GM18505 (cell line): ENCODE results near the gene SYT12.
"Not testable (repeated sequence)": the region's sequence is repeated elsewhere in the genome, so short reads cannot be mapped to it uniquely, and the experiment has no call there.

Experiments
- ATAC-seq: cut with Tn5 transposase; IDR thresholded peaks from one replicate; pipeline ENCODE4 v1.9.1; 2021; ENCODE audit not compliant: unreplicated experiment
- POLR2A ChIP-seq: IDR thresholded peaks from 4 replicates; pipeline ENCODE4 v1.6.1; 2011; ENCODE audit warnings: borderline replicate concordance; ENCODE audit not compliant: insufficient read depth, insufficient read length; ENCODE audit errors: extremely low read depth

Gene SYT12

DNA sequence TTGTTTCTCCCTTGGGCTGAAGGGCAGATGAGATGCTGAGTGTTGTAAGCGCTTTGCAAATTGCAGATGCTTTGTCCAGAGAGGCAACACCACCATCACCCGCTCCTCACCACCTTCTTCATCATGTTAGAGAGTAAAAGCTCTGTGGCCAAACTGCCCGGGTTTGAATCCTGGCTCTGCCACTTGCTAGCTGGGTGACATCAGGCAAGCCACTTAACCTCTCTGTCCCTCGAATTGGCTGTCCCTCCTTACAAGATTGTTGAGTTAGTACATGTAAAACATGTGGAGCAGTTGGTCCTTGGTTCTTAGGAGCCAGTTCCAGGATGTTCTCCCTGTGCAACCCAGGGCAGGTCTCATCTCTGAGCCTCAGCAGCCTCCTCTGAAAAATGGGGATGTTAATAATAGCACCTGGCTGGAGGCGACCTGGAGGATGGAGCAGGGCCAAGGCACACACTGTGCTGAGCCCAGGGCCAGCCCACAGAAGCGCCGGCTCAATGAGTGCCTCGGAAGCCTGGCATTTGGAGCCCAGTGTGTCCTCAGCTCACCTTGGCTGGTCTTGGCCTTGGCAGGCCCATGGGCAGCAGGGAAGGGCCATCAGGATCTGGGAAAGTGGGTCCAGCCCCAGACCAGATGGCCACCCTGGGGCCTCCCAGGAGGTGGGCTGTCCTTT lies 37.3 kb upstream of the SYT12 start:
- ATAC-seq, result no peak
- no peak for TF ChIP-seq POLR2A

DNA sequence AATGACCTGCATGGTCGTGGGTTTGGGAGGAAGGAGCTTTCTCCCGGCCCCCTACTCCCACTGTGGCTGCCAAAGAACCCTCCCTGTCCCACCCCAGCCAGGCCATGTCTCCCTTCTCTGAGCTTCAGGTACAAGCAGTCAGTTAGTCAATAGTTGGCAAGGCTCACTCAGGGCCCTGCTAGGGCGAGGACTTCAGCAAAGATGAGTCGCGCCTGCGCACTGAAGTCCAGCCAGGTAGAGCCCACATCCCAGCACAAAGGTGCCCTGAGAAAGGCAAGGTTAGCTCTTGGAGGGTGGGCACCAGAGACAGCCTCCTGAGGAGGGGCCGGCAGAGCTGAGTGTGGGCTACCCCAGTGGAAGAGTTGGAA lies 36.8 kb upstream of the SYT12 start:
- ATAC-seq, result no peak
- TF ChIP-seq POLR2A, result no peak

DNA sequence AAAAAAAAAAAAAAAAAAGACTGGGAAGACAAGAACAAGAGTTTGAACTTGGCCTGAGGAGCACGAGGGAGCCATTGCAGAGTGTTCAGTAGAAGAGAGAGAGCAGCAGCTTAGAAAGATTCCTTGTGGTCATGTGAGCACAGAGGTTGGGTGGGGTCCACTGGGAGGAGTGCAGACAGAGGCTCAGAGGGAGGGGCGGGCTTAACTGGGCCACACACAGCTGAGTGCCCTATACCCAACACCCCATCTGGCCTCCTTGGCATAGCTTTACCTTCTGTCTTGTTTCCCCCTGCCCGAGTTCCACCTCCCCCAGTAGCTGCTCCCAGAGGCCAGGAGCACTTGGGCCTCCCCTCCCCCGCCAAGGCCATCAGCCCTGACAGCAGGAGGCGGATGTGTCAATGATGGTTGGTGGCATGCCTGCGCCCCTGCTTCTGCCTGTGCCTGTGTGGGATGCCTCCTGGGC lies 35.7 kb upstream of the SYT12 start:
- TF ChIP-seq POLR2A, result no peak
- ATAC-seq, result no peak

DNA sequence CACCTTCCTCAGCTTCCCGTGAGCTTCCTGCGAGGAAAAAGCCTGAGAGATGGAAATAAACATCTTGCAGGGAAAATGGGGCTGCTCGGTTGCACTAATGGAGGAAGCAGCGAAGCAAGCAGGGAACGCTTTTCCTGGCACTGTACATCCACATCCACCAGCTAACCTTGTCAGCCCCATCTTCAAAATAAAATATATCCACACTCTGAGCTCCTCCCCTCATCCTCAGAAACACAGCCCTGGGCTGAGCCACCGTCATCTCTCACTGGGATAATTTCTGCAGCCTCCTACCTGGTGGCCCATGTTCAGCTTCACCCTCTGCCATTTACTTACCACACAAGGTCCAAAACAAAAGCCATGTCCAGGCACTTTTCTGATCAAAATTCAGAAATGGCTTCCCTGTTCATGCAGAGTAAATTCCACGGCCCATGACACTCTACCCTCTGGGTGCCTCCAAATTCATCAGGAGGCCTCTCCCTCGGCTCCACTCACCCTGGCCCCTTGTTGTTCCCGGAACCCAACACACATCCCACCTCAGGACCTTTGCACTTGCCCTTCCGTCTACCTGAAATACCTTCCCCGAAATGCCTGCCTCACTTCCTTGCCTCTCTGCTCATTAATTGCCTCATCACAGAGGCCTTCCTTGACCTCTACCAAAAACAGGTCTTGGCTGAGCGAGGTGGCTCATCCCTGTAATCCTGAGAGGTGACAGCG lies 34.9 kb upstream of the SYT12 start:
- TF ChIP-seq POLR2A, result no peak
- no peak for ATAC-seq

DNA sequence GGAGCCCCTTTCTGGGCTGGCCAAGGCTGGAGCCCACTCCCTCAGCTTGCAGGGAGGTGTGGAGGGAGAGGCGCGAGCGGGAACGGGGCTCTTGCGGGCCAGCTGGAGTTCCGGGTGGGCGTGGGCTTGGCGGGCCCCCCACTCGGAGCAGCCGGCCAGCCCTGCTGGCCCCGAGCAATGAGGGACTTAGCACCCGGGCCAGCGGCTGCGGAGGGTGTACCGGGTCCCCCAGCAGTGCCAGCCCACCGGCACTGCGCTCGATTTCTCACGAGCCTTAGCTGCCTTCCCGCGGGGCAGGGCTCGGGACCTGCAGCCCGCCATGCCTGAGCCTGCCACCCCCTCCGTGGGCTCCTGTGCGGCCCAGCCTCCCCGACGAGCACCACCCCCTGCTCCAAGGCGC lies 34.2 kb upstream of the SYT12 start:
- ATAC-seq, result not testable (repeated sequence)

DNA sequence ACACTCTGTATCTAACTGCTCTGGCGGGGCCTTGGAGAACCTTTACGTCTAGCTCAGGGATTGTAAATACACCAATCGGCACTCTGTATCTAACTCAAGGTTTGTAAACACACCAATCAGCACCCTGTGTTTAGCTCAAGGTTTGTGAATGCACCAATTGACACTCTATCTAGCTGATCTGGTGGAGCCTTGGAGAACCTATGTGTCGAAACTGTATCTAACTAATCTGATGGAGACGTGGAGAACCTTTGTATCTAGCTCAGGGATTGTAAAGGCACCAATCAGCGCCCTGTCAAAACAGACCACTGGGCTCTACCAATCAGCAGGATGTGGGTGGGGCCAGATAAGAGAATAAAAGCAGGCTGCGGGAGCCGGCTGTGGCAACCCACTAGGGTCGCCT lies 33.6 kb upstream of the SYT12 start:
- ATAC-seq, result not testable (repeated sequence)

DNA sequence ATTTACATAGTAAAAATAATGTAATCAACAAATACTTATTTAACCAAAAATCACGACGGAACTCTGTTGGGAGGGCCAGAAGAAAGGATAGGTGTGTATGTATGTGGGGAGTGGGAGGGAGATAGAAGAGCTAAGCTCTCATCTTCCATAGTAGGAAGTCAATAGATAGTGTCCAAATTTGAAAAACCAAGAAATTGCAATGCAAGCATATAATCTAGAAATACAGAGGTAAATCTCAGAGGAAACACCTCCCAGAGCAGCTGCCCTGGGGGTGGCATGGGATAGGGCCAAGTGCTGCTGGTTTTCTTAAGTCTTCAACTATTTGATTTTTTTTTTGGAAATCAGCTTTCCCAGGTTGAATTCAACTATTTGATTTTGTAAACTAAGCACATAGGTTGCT lies 30.9 kb upstream of the SYT12 start:
- no peak for ATAC-seq
- no peak for TF ChIP-seq POLR2A

DNA sequence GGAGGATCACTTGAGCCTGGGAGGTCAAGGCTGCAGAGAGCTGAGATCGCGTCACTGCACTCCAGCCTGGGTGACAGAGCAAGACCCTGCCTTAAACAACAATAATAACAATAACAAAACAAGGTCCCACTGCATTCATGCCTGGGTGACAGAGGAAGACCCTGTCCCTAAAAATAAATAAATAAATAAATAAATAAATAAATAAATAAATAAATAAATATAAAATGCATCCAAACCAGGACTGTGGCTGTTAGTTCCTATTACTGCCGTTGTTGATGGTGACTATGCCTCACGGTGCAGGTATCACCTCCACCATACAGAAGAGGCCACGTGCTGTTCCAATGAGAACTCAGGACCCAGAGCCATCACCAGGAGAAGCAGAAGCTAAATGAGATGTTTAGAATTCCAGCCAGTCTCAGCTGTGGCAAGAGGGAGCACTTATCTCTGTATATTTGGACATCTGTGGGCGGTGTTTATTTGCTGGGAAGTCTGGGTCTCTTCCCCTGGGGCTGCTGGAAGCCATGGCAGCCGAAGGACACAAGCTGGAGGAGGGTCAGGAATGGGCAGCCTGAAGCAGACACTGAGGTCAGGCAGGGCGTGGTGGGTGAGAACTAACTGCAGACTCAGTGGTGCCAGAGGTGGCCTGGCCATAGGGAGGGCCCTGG lies 26.2 kb upstream of the SYT12 start:
- ATAC-seq, result no peak
- no peak for TF ChIP-seq POLR2A

DNA sequence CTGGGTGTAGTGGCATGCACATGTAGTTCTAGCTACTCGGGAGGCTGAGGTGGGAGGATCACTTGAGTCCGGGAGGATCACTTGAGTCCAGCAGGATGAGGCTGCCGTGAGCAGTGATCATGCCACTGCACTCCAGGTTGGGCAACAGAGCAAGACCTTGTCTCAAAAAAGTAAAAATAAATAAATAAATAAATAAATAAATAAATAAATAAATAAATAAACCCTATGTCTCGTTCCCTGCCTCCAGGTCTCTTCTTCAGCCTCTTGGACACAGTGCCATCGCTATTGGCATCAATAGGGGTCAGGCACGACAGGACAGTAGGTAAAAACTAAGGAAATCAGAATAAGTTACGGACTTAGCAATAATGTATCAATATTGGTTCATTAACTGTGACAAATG lies 23.4 kb upstream of the SYT12 start:
- TF ChIP-seq POLR2A, result no peak
- no peak for ATAC-seq

DNA sequence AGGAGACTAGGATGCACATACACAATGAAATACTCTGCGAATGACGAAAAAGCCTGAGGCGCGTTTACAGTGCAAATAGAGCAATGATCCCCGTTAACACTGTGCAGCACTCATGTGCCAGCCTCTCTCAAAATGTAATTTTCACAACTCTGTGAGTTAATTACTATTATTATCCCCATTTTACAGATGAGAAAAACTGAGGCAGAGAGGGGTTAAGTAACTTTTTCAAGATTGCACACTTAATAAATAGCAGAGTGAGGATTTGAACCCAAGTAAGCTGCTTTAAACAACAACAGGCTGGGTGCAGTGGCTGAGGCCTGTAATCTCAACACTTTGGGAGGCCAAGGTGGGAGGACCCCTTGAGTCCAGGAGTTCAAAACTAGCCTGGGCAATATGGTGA lies 21.6 kb upstream of the SYT12 start:
- no peak for TF ChIP-seq POLR2A
- no peak for ATAC-seq

DNA sequence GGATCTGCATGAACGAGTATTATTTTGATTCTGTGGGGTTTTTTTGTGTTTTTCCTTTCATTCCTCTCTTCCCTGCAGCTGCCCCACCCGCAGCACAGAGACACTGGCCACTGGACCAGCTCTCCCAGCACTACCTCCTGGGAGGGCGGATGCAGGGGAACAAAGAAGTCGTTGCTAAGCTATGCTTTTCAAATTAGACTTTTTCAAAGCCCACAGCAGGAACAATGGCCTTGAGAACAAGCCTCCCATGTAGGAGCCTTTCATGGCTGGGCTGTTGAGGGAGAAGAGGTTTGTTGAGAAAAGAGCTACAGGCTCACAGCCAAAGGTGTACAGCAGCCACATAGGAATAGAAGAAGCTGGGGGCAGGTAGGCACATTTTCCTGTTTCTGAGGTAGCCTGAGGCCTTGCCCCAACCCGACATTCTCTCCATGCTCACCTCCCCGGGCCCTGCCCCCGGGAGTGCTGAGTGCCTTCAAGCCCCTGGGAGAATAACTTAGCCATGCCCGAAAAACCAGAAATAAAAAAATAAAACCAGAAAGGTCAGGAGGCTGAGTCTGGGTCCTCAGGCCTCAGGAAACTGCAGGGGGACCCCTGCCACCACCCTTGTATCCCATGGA lies 20.5 kb upstream of the SYT12 start:
- no peak for ATAC-seq
- TF ChIP-seq POLR2A, result no peak

DNA sequence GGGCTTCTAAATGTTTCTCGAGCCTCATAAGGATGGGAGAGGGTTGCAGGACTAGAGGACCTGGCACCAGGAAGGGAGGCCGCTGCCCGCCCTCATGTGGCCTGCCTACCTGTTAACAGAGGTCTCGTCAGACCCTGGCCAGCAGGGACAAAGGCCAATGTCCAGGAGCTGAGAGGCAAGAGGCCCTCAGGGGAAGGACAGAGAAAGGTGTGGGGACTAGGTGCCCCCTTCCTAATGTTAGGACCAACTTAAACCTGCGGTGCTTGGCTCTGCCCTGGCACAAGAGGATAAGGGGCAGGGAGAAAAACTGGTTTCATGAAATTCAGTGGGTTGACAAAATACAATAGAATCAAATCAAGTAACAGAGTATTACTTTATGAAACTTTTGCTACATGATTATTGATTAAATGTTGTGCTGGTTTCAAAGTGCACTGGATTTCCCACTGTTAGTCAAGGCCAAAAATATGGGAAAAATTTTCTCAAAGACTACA lies 20.0 kb upstream of the SYT12 start:
- ATAC-seq, result no peak
- no peak for TF ChIP-seq POLR2A

DNA sequence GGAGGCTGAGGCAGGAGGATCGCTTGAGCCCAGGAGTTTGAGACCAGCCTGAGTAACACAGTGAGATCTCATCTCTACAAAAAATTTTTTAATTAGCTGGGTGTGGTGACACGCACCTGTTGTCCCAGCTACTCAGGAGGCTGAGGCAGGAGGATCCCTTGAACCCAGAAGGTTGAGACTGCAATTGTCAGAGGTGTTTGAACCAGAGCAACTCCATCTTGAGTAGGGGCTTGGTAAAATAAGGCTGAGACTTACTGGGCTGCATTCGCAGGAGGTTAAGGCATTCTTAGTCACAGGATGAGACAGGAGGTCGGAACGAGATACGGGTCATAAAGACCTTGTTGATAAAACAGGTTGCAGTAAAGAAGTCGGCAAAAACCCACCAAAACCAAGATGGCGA lies 17.7 kb upstream of the SYT12 start:
- not testable (repeated sequence) for ATAC-seq
